WTC11 (cell line): ENCODE data around the gene MSH2. TPM values are rescaled to one million over a fixed set of nuclear protein-coding genes. Genes with fewer than 3 reads are reported as not detected.
"Not testable (repeated sequence)": the region's sequence is repeated elsewhere in the genome, so short reads cannot be mapped to it uniquely, and the experiment has no call there.

Experiments
- ATAC-seq: fragments of 200-7000 bp; cut with Tn5 transposase; 2 replicates; pipeline ENCODE4 v1.10.0; 2021; ENCODE audit warnings: mild to moderate bottlenecking, moderate library complexity
- CTCF ChIA-PET: fragments of 300-600 bp; sonication (Branson Sonifier 250); formaldehyde crosslinking; loops from one replicate; lab custom pipeline; 2021; ENCODE audit warnings: antibody characterized with exemption; lab: Charles Lee
- POLR2A ChIA-PET: fragments of 350-600 bp; sonication (Branson Sonifier 250); formaldehyde crosslinking; loops from one replicate; lab custom pipeline; 2021; ENCODE audit warnings: antibody characterized with exemption; lab: Charles Lee
- DNase-seq: peaks from one replicate; pipeline ENCODE4 v3.0.0; 2021; ENCODE audit warnings: low spot score
- H3K27ac Mint-ChIP-seq: 2 replicates; pipeline ENCODE4 v1.8.0; 2021; ENCODE audit warnings: mixed read lengths
- H3K27me3 Mint-ChIP-seq: 2 replicates; pipeline ENCODE4 v1.8.0; 2021; ENCODE audit warnings: low read depth, mild to moderate bottlenecking, moderate library complexity, mixed read lengths
- H3K36me3 Mint-ChIP-seq: 2 replicates; pipeline ENCODE4 v1.8.0; 2021; ENCODE audit warnings: mixed read lengths
- H3K4me1 Mint-ChIP-seq: 2 replicates; pipeline ENCODE4 v1.8.0; 2022; ENCODE audit warnings: mixed read lengths
- H3K4me3 Mint-ChIP-seq: 2 replicates; pipeline ENCODE4 v1.8.0; 2021; ENCODE audit warnings: mild to moderate bottlenecking, moderate library complexity, mixed read lengths
- H3K9me3 Mint-ChIP-seq: 2 replicates; pipeline ENCODE4 v1.8.0; 2021; ENCODE audit warnings: mixed read lengths
- ATF3 ChIP-seq: sonication (generic); formaldehyde crosslinking; conservative IDR thresholded peaks from 2 replicates; pipeline ENCODE4 v1.8.1; 2022; ENCODE audit warnings: mild to moderate bottlenecking, missing genetic modification reagents
- CBFB ChIP-seq: sonication (generic); formaldehyde crosslinking; IDR thresholded peaks from 2 replicates; pipeline ENCODE4 v1.8.1; 2022; ENCODE audit warnings: mild to moderate bottlenecking, low read depth, missing genetic modification reagents
- E2F5 ChIP-seq: sonication (generic); formaldehyde crosslinking; IDR thresholded peaks from 2 replicates; pipeline ENCODE4 v1.8.1; 2022; ENCODE audit warnings: mild to moderate bottlenecking, moderate library complexity, missing genetic modification reagents
- ELF4 ChIP-seq: sonication (generic); formaldehyde crosslinking; IDR thresholded peaks from 2 replicates; pipeline ENCODE4 v1.8.1; 2022; ENCODE audit warnings: low read depth, mild to moderate bottlenecking, moderate library complexity, missing genetic modification reagents
- FOXP1 ChIP-seq: sonication (generic); formaldehyde crosslinking; IDR thresholded peaks from 2 replicates; pipeline ENCODE4 v1.8.0; 2022; ENCODE audit warnings: missing genetic modification reagents, mild to moderate bottlenecking, moderate library complexity, borderline replicate concordance
- IRF2 ChIP-seq: sonication (generic); formaldehyde crosslinking; IDR thresholded peaks from 2 replicates; pipeline ENCODE4 v1.8.0; 2022; ENCODE audit warnings: low read depth, missing genetic modification reagents, borderline replicate concordance
- JAZF1 ChIP-seq: fragments of 250-450 bp; sonication (Bioruptor Pico); IDR thresholded peaks from 2 replicates; pipeline ENCODE4 v1.9.0; 2021; ENCODE audit warnings: moderate library complexity, mild to moderate bottlenecking, inconsistent platforms
- NR1H2 ChIP-seq: sonication (generic); formaldehyde crosslinking; IDR thresholded peaks from 2 replicates; pipeline ENCODE4 v1.9.0; 2021; ENCODE audit warnings: mild to moderate bottlenecking, moderate library complexity, missing genetic modification reagents
- NR2C2 ChIP-seq: sonication (generic); formaldehyde crosslinking; IDR thresholded peaks from 2 replicates; pipeline ENCODE4 v1.8.0; 2022; ENCODE audit warnings: mild to moderate bottlenecking, missing genetic modification reagents
- USF1 ChIP-seq: sonication (generic); formaldehyde crosslinking; IDR thresholded peaks from 2 replicates; pipeline ENCODE4 v1.8.0; 2022; ENCODE audit warnings: mild to moderate bottlenecking, missing genetic modification reagents
- total RNA-seq: library from RNA; stranded (reverse); gene quantifications from 3 replicates; pipeline ENCODE4 v1.2.3, GENCODE V29; 2021
- TF ChIP-seq, protein P1 (sequence below): sonication (generic); formaldehyde crosslinking; IDR thresholded peaks from 2 replicates; pipeline ENCODE4 v1.8.1; 2022; ENCODE audit warnings: mild to moderate bottlenecking, missing genetic modification reagents, moderate library complexity, borderline replicate concordance
- TF ChIP-seq, protein P2 (sequence below): fragments of 250-450 bp; sonication (Bioruptor Pico); IDR thresholded peaks from 2 replicates; pipeline ENCODE4 v1.9.0; 2021; ENCODE audit warnings: mild to moderate bottlenecking
- TF ChIP-seq, protein P3 (sequence below): sonication (generic); formaldehyde crosslinking; conservative IDR thresholded peaks from 2 replicates; pipeline ENCODE4 v1.8.1; 2023; ENCODE audit warnings: mild to moderate bottlenecking, low read depth, missing genetic modification reagents, moderate library complexity

Gene MSH2
- total RNA-seq, 1 experiment from 2014 or later: 244 TPM

- TF ChIP-seq, protein P1, sequence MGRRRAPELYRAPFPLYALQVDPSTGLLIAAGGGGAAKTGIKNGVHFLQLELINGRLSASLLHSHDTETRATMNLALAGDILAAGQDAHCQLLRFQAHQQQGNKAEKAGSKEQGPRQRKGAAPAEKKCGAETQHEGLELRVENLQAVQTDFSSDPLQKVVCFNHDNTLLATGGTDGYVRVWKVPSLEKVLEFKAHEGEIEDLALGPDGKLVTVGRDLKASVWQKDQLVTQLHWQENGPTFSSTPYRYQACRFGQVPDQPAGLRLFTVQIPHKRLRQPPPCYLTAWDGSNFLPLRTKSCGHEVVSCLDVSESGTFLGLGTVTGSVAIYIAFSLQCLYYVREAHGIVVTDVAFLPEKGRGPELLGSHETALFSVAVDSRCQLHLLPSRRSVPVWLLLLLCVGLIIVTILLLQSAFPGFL (CRISPR knock-in tag): no peak
- TF ChIP-seq FOXP1 (CRISPR knock-in tag) (no peak), NR2C2 (CRISPR knock-in tag) (no peak), ELF4 (no peak), NR1H2 (no peak), JAZF1 (CRISPR knock-in tag) (no peak), IRF2 (CRISPR knock-in tag) (no peak), ATF3 (CRISPR knock-in tag) (no peak)
Observed at GRCh38 chr2:47429795-47430194, 26.8 kb downstream of the MSH2 start (continued).

DNA sequence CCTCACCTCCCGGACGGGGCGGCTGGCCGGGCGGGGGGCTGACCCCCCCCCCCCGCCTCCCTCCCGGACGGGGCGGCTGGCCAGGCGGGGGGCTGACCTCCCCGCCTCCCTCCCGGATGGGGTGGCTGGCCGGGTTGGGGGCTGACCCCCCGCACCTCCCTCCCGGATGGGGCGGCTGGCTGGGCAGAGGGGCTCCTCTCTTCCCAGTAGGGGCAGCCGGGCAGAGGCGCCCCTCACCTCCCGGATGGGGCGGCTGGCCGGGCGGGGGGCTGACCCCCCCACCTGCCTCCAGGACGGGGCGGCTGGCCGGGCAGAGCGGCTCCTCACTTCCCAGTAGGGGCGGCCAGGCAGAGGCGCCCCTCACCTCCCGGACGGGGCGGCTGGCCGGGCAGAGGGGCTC, 30.1 kb downstream of the MSH2 start:
- H3K4me1 Mint-ChIP-seq, CTCF ChIA-PET, DNase-seq, H3K27me3 Mint-ChIP-seq, H3K4me3 Mint-ChIP-seq, ATAC-seq, H3K27ac Mint-ChIP-seq, POLR2A ChIA-PET: not testable (repeated sequence)
- Mint-ChIP-seq H3K36me3 (peaks cover 79% of the 10 kb centered on the region), H3K9me3 (peaks cover 14% of the 10 kb centered on the region)

DNA sequence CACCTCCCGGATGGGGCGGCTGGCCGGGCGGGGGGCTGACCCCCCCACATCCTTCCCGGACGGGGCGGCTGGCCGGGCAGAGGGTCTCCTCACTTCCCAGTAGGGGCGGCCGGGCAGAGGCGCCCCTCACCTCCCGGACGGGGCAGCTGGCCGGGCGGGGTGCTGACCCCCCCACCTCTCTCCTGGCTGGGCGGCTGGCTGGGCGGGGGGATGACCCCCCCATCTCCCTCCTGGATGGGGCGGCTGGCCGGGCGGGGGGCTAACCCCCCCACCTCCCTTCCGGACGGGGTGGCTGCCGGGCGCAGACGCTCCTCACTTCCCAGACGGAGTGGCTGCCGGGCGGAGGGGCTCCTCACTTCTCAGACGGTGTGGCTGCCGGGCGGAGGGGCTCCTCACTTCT, 30.5 kb downstream of the MSH2 start:
- ATAC-seq, H3K27me3 Mint-ChIP-seq, H3K4me3 Mint-ChIP-seq, CTCF ChIA-PET, H3K27ac Mint-ChIP-seq, DNase-seq, POLR2A ChIA-PET, H3K4me1 Mint-ChIP-seq: not testable (repeated sequence)
- peaks cover 14% of the 10 kb centered on the region for H3K9me3 Mint-ChIP-seq
- peaks cover 79% of the 10 kb centered on the region for H3K36me3 Mint-ChIP-seq

GRCh38 chr2:47437287-47437686, 34.3 kb downstream of the MSH2 start:
- Mint-ChIP-seq H3K9me3 (peaks cover 2% of the 10 kb centered on the region), H3K4me1 (no peaks in the 10 kb centered on the region), H3K4me3 (no peak overlapping the region), H3K27me3 (no peaks in the 10 kb centered on the region), H3K36me3 (peaks cover 66% of the 10 kb centered on the region), H3K27ac (no peak overlapping the region)
- POLR2A ChIA-PET: interaction anchor here (0.9 kb wide), 1 partner anchor 11 kb away, joined by 3 read pairs; no protein-coding TSS in a partner anchor
- no peak for ATAC-seq
- TF ChIP-seq CBFB (no peak), E2F5 (CRISPR knock-in tag) (no peak), USF1 (CRISPR knock-in tag) (no peak)
- TF ChIP-seq, protein P2, sequence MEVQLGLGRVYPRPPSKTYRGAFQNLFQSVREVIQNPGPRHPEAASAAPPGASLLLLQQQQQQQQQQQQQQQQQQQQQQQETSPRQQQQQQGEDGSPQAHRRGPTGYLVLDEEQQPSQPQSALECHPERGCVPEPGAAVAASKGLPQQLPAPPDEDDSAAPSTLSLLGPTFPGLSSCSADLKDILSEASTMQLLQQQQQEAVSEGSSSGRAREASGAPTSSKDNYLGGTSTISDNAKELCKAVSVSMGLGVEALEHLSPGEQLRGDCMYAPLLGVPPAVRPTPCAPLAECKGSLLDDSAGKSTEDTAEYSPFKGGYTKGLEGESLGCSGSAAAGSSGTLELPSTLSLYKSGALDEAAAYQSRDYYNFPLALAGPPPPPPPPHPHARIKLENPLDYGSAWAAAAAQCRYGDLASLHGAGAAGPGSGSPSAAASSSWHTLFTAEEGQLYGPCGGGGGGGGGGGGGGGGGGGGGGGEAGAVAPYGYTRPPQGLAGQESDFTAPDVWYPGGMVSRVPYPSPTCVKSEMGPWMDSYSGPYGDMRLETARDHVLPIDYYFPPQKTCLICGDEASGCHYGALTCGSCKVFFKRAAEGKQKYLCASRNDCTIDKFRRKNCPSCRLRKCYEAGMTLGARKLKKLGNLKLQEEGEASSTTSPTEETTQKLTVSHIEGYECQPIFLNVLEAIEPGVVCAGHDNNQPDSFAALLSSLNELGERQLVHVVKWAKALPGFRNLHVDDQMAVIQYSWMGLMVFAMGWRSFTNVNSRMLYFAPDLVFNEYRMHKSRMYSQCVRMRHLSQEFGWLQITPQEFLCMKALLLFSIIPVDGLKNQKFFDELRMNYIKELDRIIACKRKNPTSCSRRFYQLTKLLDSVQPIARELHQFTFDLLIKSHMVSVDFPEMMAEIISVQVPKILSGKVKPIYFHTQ: no peak
- TF ChIP-seq, protein P3, sequence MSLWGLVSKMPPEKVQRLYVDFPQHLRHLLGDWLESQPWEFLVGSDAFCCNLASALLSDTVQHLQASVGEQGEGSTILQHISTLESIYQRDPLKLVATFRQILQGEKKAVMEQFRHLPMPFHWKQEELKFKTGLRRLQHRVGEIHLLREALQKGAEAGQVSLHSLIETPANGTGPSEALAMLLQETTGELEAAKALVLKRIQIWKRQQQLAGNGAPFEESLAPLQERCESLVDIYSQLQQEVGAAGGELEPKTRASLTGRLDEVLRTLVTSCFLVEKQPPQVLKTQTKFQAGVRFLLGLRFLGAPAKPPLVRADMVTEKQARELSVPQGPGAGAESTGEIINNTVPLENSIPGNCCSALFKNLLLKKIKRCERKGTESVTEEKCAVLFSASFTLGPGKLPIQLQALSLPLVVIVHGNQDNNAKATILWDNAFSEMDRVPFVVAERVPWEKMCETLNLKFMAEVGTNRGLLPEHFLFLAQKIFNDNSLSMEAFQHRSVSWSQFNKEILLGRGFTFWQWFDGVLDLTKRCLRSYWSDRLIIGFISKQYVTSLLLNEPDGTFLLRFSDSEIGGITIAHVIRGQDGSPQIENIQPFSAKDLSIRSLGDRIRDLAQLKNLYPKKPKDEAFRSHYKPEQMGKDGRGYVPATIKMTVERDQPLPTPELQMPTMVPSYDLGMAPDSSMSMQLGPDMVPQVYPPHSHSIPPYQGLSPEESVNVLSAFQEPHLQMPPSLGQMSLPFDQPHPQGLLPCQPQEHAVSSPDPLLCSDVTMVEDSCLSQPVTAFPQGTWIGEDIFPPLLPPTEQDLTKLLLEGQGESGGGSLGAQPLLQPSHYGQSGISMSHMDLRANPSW: no peak
- no peak for DNase-seq
- CTCF ChIA-PET: interaction anchor here (0.7 to 1.2 kb wide), 8 partner anchors 14 to 347 kb away, joined by 3 to 5 read pairs (median 4); partner anchors contain the start of gene MSH2
